Stimulated activated CD4-positive, alpha-beta T cell treated with anti-CD3 and anti-CD28 coated beads, Interleukin-1b, Interleukin-23, amount 100 ng/mL, for 48 hours (primary cell): ENCODE results near the gene ERF.
A peak's percentile ranks its signal among the peaks of the same experiment; 100 is the strongest.
"Not testable (repeated sequence)": the region's sequence is repeated elsewhere in the genome, so short reads cannot be mapped to it uniquely, and the experiment has no call there.

Source experiments
- DNase-seq: peaks from one replicate; pipeline ENCODE4 v3.0.0-alpha.2; 2020

The ERF gene

DNA sequence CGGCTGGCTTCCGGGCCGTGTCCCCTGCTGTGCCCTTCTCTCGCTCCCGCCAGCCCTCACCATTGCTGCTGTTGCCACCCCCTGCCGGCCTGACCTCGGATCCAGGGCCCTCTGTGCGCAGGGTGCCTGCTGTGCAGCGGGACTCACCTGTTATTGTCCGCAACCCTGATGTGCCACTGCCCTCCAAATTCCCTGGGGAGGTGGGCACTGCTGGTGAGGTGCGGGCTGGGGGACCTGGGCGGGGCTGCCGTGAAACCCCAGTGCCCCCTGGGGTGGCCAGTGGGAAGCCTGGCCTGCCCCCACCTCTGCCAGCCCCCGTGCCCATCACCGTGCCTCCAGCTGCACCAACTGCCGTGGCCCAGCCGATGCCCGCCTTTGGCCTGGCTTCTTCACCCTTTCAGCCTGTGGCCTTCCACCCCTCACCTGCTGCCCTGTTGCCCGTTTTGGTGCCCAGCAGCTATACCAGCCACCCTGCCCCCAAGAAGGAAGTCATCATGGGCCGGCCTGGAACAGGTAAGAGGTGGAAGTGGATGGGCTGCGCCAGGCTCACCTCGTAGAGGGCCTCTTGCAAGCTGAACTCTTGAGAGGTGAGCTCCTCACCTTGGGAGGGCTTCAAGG lies 19.2 kb upstream of the ERF start:
- DNase-seq: no peak

DNA sequence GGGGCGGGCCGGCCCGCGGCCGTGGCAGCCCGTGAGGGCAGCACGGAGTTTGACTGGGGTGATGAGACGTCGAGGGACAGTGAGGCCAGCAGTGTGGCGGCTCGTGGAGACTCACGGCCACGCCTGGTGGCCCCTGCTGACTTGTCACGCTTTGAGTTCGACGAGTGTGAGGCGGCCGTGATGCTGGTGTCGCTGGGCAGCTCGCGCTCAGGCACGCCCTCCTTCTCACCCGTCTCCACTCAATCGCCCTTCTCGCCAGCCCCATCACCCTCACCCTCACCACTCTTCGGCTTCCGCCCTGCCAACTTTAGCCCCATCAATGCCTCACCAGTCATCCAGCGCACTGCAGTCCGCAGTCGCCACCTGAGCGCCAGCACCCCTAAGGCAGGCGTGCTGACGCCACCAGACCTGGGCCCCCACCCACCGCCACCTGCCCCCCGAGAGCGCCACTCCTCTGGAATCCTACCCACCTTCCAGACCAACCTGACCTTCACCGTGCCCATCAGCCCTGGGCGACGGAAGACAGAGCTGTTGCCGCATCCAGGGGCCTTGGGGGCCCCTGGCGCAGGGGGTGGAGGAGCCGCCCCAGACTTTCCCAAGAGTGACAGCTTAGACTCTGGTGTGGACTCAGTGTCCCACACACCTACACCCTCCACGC lies 18.6 kb upstream of the ERF start:
- DNase-seq: no peak

DNA sequence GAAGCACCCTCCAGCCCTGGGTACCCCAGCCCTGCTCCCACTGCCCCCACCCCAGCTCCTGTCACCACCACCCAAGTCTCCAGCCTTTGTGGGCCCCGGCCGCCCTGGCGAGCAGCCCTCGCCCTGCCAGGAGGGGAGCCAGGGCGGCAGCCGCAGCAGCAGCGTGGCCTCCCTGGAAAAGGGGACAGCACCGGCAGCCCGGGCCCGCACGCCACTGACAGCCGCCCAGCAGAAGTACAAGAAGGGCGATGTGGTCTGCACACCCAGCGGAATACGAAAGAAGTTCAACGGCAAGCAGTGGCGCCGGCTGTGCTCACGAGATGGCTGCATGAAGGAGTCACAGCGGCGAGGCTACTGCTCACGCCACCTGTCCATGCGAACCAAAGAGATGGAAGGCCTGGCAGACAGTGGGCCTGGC lies 18.1 kb upstream of the ERF start:
- DNase-seq: no peak

DNA sequence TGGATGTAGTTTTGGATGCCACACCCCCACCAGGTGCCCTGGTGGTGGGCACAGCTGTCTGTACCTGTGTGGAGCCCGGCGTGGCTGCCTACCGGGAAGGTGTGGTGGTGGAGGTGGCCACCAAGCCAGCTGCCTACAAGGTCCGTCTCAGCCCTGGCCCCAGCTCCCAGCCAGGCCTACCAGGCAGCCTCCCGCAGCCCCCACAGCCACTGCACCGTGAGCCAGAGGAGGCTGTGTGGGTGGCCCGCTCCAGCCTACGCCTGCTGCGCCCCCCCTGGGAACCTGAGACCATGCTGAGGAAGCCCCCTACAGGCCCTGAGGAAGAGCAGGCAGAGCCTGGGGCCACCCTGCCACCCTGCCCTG lies 17.6 kb upstream of the ERF start:
- no peak for DNase-seq

DNA sequence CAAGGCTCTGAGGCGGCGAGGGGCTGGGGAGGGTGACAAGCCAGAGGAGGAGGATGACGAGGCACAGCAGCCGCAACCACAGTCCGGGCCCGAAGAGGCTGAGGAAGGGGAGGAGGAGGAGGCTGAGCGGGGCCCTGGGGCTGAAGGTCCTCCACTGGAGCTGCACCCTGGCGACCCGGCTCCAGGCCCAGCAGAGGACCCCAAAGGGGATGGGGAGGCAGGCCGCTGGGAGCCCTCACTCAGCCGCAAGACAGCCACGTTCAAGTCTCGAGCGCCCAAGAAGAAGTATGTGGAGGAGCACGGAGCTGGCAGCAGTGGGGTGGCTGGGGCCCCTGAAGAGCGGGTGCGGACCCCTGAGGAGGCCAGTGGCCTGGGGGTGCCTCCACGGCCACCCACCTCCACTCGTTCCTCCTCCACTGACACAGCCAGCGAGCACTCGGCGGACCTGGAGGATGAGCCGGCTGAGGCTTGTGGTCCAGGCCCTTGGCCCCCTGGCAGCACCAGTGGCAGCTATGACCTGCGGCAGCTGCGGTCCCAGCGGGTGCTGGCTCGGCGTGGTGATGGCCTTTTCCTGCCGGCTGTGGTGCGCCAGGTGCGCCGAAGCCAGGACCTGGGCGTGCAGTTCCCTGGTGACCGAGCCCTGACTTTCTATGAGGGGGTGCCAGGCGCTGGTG lies 17.1 kb upstream of the ERF start:
- DNase-seq: no peak

DNA sequence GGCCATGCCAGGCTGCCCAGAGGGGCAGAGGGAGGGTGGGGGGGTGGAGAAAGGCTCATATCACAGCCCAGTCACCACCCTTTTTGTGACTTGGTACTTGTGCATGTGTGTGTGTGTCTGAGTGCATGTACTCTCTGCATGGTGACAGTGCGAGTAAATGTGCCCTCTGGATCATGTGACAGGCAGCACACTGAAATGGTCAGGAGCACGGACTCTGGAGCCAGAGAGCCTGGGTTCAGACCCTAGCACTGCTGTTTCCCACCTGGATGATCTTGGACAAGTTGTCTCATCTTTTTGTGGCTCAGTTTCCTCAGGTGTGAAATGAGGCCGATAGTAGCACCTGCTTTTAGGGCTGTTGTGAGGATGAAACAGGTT lies 16.1 kb upstream of the ERF start:
- no peak for DNase-seq

DNA sequence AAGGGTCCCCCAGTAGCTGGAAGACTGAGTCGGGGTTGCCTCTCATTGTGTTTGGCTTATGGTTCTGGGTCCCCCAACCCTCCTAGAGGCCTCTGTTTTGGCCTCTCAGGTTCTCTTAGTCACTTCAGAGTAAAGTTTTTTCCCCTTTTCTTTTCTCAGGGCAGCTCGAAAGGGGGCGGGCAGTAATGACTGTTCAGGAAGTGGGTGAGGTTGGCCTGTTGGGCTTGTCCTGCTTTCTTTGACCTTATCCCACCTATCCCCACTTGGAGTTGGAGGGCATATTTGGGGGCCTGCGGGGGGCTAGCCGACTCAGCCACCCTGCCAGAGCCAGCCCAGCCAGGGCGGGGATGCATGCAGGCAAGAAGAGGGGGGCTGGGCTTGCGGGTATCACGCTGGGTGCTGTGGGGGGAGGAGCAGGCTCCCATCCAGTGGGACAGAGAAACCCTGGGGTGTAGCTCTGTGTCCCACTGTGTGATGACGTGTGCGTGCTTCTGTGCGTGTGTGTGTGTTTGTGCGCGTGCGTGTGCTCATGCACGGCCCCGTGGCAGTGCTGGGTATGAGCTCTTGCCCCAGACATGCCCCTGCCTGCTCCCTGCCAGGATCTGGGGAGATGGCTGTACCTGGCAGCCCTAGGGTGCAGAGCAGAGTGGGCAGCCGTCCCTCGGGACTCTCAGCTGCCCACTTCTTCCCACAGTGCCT lies 15.6 kb upstream of the ERF start:
- DNase-seq: peak; percentile 80

DNA sequence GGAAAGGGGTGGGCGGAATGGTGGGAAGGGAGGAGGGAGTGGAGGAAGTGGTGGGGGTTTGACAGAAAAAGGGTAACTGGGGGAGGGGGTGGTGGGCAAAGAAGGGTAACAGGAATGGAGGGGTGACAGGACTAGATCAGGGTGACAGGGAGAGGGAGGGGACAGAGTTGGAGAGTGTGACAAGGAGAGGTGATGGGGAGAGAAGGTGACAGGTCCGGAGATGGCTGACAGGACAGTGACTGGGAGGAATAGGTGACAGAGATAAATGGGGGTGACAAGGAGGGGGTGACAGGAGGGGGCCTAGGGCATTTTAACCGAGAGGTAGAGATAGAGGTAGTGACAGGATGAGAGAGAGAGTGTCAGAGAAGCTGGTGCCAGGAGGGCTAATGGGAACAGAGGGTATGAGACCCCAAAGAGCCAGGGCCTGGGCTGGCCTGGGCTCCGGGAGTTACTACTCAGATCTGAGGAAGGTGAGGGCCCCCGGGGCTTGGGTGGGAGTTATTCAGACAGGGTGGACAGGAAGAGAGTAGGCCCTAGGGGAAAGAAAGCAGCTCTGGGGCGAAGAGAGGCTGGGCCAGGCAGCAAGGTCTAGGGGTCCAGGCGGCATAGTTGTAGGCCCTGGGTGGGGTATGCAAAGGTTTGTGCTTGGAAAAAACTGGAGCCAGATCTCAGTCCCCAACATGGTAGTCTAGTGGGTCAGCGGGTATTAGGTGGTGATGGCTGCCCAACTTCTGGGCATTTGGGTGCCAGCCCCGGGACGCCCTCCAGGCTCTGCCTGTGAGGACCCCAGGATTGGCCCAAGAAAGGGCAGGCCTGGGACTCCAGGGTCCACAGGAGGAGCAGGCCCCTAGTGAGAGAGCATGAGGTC lies 14.8 kb upstream of the ERF start:
- no peak for DNase-seq

DNA sequence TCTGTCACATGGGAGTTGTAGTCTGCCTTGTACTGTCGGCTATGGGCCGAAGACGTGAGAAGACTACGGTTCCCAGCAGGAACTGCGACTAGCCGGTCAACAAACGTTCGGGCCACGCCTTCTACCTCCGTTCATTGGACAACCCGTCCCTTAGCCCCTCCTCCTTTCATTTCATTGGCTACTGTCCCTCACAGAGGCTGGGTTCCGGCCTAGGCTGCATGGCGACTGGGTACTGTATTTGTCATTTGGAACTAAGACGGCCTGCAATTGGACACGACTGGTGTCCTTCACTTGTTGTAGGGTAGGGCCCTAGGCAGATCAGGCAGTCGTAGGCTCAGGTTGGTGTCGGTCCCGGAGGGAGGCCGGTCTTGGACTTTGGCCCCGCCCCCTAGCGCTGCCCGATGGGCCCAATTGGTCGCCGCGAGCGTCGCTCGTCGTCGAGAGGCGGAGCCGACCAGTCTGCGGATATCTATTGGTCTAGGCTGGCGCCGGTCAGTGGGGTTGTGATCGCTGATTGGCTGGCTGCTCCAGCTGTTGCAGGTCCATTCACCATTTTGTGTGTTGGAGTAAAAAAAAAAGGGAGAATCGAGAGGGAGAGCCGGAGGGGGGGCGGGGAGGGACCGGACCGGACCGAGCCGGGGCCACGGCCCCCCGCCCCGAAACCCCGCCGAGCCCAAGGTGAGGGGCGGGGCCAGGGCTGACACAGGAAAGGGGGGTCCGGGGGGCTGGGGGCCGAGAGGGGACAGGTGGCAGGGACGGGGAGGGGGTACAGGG lies 14.0 kb upstream of the ERF start, which contains the start of gene CIC:
Gene CIC, plus strand, starts transcription at position 549 of the 774 bp plus-strand sequence. CDS start 2,532 bp downstream, outside the sequence.
- peak; percentile 99 for DNase-seq

DNA sequence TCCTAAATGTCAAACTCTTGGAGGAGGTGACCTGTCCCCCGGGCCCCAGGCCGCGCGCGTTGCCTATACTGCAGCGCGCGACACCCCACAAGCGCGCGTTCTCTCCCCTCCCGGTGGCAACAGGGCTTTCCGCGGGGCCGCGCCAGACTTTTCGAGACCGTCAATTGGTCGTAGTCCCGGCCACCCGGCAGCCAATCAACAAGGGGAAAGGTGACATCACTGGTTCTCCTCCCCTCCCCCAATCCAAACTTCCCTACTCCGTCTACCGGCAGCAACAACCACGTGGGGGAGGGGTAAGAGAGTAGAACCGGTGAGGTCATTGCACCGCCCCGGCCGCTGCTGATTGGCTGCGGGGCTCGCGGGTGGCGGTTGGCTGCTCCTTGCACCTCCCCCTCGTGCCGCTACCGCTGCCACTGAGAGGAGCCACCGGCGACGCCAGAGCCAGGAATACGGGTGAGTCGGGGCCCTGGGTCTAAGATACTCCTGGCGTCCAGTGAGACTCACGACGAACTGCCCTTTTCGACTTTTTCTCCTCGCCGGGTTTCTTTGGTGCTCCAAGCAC lies 13.3 kb upstream of the ERF start:
- DNase-seq: peak; percentile 99

DNA sequence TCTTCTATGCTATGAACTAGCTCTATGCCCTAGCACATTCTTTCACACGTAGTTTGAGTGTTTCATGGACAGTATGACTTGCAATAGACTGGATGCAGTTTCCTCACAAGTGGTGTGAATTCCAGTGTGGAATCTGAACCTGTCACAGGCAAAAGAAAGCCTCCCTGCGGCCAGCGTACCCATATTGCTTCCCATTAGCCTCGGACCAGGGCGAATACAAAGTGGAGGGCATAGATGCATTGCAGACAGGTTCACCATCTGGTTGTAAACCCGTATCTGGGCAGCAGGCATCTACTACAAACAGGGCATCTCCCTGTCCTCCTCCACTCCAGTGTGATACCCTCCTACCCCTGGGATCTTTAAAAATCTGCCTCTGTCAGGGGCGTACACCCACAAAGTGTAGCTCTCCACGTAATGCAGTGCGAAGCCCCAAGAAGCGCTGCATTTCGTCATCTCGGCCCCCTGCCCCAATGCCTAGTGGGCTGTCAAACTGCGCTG lies 12.8 kb upstream of the ERF start:
- DNase-seq: no peak

DNA sequence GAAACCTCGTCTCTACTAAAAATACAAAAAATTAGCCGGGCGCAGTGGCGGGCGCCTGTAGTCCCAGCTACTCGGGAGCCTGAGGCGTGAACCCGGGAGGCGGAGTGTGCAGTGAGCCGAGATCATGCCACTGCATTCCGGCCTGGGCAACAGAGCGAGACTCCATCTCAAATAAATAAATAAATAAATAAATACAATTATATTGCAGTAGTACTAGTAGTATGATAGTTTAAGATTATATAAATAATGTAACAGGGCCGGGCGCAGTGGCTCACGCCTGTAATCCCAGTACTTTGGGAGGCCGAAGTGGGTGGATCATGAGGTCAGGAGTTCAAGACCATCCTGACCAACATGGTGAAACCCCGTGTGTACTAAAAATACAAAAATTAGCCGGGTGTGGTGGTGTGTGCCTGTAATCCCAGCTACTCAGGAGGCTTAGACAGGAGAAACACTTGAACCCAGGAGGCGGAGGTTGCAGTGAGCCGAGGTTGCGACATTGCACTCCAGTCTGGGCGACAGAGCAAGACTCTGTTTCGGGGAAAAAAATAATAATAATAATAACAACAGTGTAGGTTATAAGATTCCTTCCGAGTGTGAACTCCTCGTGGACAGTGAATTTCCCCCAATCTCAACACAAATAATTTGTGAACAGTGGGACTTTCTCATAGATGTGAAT lies 12.1 kb upstream of the ERF start:
- DNase-seq: not testable (repeated sequence)

DNA sequence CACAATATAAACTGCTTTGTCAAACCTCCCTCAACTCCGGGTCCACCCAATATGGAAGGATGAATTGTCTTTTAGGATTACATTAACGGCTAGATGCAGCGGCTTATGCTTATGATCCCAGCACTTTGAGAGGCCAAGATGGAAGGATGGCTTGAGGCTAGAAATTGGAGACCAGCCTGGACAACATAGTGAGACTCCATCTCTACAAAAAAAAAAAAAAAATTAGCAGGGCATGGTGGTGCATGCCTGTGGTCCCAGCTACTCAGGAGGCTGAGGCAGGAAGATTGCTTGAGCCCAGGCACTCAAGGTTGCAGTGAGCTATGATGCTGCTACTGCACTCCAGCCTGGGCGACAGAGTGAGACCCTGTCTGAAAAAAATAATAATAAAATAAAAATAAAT lies 11.2 kb upstream of the ERF start:
- not testable (repeated sequence) for DNase-seq

DNA sequence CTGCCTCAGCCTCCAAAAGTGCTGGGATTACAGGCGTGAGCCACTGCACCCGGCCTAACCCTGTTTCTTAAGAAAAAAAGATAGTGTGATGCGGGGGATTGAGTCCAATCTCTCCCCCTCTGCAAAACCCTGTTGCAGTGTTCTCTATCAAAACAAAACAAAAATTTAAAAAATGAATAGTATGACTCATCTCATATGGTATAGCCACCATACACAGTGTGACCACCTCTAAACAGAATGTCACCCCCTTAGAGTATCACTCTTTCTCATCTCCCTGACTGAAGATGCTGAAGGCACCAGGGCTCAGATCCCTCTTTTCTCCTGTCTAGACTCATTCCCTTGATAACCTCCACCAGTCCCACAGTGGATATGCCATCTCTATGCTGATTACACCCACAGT lies 6.8 kb upstream of the ERF start:
- DNase-seq: no peak

DNA sequence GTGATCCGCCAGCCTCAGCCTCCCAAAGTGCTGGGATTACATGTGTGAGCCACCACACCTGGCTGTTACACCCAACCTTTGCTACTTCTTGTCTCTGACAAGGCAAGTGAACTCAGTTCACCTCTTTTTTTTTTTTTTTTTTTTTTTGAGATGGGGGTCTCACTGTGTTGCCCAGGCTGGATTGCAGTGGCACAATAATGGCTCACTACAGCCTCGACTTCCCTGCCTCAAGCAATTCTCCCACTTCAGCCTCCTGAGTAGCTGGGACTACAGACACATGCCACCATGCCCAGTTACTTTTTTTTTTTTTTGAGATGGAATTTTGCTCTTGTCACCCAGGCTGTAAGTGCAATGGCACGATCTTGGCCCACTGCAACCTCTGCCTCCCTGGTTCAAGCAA lies 2.9 kb upstream of the ERF start:
- not testable (repeated sequence) for DNase-seq

DNA sequence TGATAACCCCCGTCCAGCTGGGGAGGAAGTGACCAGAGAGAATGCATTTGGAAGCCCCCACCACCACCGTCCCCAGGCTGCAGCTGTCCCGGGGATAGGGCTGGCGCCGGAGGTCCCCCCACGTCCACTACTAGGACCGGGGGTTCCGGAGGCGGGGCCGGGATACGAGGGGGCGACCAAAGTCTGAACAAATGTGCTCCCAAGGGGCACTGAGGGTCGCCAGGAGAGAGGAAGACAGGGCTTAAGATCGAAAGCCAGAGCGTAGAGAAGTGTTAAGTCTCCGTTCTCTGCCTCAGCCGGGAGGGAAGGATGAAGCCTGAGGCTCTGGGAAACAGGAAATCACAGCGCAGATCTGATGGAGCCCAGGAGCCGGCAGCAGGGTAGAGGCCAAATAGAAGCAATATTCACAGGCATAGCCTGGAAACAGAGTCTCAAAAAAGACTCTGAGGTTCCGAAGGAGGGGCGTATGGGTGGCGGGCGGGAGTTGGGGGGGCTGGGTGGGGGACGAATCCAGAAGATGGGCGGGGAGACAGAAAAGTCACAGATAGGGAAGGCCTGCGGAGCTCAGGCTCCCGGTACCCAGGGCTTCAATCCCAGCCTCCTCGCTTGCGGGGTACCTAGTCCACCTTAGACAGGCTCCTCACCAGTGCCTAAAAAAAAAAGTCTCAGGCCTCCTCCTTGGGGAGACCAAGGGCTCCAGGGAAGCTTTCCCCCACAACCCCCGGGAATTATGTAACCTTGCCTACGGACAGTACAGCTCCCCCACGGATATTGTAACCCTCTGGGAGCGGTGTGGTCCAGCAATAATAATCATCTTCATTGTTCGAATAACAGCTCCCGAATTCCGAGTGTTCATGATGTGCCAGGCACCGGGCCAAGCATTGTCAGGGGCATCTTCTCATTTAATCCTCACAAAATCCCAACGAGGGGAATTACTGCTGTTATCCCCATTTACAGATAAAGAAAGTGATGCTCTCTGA lies 1.1 kb upstream of the ERF start:
- DNase-seq: no peak

DNA sequence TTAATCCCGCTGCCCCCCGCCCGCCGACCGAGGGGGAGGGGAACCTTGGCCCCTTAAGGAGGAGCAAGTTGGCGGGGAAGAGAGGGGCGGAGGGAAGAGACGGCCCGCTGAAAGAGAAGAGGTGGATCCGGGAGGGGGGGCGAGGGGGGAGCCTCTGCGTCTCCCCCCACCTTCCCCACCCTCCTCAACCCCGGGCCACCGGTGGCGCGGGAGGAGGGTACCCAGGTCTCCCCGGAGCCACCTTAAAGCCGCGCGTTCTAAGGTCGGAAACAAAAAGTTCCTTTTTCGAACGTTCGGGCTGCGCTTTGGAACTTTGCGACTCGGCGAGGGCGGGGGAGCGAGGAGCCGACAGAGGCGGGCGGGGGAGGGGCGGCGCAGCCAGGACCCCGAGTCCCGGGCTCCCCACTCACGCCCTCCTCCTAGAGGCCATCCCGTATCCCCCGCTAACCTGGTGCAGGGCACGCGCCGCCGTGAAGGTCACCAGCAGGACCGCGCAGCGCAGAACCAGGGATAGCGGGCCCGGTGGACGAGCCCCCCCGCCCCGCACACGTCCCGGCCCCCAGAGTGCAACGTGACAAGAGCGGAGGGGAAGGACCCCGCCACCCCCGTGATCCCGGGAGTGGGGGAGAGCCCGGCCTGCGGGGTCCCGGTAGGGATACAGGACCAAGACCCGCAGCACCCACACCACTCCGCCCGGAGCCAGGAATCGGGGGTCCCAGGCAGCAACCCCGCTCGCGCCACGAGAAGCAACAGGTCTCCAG lies 659 bp downstream of the ERF start:
- peak; percentile 74 for DNase-seq

DNA sequence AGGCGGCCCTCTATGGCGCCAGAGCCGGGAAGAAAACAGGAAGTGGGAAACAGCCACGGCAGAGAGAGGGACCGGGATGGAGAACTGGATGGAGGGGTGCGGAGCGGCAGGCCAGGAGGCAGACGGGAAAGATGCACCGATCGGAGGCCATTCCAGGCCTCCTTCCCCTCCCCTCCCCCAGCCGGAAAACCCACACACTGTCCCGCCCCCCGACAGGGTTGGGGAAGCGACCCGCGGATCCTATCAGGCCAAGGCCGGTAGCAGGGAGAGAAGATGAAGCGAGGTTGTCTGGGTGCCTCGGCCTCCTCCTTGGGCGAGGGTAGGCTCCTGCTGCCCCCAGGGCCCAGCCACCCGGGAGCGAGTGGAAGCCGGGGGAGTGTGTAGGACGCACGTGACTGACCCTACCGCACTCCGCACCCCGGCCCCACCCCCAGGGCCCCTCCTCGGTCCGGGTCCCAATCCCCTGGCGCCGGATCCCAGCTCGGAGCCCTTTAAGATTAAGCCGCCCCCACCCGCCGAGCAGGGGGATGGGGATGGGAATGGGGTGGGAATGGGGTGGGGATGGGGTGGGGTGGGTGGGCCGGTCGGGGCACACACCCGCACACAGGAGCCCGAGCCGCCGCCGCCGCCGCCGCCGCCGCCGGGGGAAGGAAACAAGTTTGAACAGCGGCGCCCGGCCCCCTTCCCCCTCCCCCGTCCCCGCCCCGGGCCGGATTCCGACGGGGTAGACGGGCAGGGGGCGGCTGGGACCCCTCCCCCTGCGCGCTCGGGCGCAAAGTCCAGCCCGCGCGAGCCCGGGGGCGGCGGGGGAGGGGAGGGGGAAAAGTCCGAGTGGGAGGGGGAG lies 1.5 kb downstream of the ERF start:
- DNase-seq: peak; percentile 59
